ENCODE results near the gene NPAS4. TPM values are rescaled to one million over a fixed set of nuclear protein-coding genes. Genes with fewer than 3 reads are reported as not detected.
A peak's percentile ranks its signal among the peaks of the same experiment; 100 is the strongest.
"Not testable (repeated sequence)": the region's sequence is repeated elsewhere in the genome, so short reads cannot be mapped to it uniquely, and the experiment has no call there.

Gene NPAS4
- total RNA-seq, 1 donor from 2014 or later: not detected

- no peak for ATAC-seq
Measured at GRCh38 chr11:66457826-66458225, 37.0 kb downstream of the NPAS4 start.

GRCh38 chr11:66459138-66459778 is 38.4 kb downstream of the NPAS4 start:
- no peak for ATAC-seq

- ATAC-seq: no peak
Measured at GRCh38 chr11:66462010-66462409, 41.2 kb downstream of the NPAS4 start.

GRCh38 chr11:66462911-66463310 is 42.1 kb downstream of the NPAS4 start:
- ATAC-seq: no peak

GRCh38 chr11:66464116-66464515 is 43.3 kb downstream of the NPAS4 start:
- not testable (repeated sequence) for ATAC-seq

- ATAC-seq: no peak
Measured at GRCh38 chr11:66464916-66465315, 44.1 kb downstream of the NPAS4 start.

GRCh38 chr11:66465373-66466224 is 44.8 kb downstream of the NPAS4 start:
- ATAC-seq: no peak

GRCh38 chr11:66466225-66467033 is 45.6 kb downstream of the NPAS4 start, which contains the start of gene PELI3:
PELI3 (plus strand) TSS chr11:66466905; CDS start chr11:66468129, 1,224 bp downstream.
- ATAC-seq: peak; percentile 96

- ATAC-seq: peak; percentile 44
Measured at GRCh38 chr11:66467034-66467659, 46.3 kb downstream of the NPAS4 start.

- no peak for ATAC-seq
Measured at GRCh38 chr11:66467756-66468155, 46.9 kb downstream of the NPAS4 start.

- ATAC-seq: no peak
Measured at GRCh38 chr11:66468691-66469090, 47.9 kb downstream of the NPAS4 start.

- no peak for ATAC-seq
Measured at GRCh38 chr11:66469441-66469840, 48.6 kb downstream of the NPAS4 start.

- no peak for ATAC-seq
Measured at GRCh38 chr11:66470015-66470414, 49.2 kb downstream of the NPAS4 start.

GRCh38 chr11:66471142-66471541 is 50.3 kb downstream of the NPAS4 start:
- ATAC-seq: no peak

- ATAC-seq: no peak
Measured at GRCh38 chr11:66472054-66472453, 51.2 kb downstream of the NPAS4 start.

- no peak for ATAC-seq
Measured at GRCh38 chr11:66473167-66473566, 52.3 kb downstream of the NPAS4 start.

- ATAC-seq: peak; percentile 36
Measured at GRCh38 chr11:66473608-66474515, 53.0 kb downstream of the NPAS4 start.

GRCh38 chr11:66475349-66476172 is 54.7 kb downstream of the NPAS4 start:
- ATAC-seq: no peak

Measured in esophagus mucosa (tissue), 1 donor.